Dermis blood vessel endothelial cell (primary cell): ENCODE results near the gene ANHX. TPM values are rescaled to one million over a fixed set of nuclear protein-coding genes. Genes with fewer than 3 reads are reported as not detected.
"Not testable (repeated sequence)": the region's sequence is repeated elsewhere in the genome, so short reads cannot be mapped to it uniquely, and the experiment has no call there.

Experiments used
- DNase-seq: peaks from one replicate; pipeline ENCODE4 v3.0.0; 2010
- total RNA-seq: library from RNA; depleted of rRNA; stranded (reverse); fragments of >200 nt; gene quantifications from 2 replicates; pipeline ENCODE4 v1.2.3, GENCODE V29; 2014

The ANHX gene
- not detected in 2 replicates for total RNA-seq

DNA sequence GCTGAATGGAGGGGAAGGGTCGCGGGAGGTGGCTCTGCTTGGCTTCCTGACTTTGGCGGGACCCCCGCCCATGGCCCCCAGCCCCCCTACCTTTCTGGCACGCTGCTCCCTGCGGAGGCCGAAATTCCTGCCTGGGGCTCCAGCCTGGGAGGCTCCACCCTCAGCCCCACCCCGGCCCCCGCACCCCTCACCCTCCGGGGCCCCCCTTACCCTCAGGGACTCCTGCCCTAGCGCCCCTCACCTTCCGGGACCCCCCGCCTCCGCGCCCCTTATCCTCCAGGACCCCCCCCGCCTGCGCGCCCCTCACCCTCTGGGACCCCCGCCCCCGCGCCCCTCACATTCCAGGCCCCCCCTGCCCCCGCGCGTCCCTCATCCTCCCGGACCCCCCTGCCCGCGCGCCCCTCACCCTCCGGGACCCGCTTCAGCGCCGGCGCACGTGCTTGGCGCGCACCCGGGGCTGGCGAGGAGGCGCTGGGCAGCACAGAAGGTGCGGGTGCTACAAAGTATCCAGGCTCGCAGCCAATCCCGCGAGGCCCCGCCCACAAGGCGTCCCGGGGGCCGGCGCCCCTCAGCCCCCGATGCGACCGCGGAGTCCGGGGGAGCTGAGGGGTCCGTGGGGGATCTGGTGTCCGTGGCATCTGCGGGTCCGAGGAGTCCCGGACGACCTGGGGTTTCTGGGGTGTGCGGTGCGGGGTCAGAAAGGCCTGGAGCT is at the start of gene ANHX:
Gene ANHX, minus strand, starts transcription at position 477 of the 712 bp plus-strand sequence. CDS start 1,521 bp downstream, outside the sequence.
- DNase-seq, result no peak

DNA sequence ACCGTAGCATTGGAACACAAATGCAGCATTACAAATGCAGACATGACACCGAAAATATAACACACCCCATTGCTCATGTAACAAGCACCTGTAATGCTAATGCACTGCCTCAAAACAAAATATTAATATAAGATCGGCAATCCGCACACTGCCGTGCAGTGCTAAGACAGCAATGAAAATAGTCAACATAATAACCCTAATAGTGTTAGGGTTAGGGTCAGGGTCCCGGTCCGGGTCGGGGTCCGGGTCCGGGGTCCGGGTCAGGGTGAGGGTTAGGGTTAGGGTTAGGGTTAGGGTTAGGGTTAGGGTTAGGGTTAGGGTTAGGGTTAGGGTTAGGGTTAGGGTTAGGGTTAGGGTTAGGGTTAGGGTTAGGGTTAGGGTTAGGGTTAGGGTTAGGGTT is 29.0 kb upstream of the ANHX start:
- DNase-seq, result not testable (repeated sequence)

DNA sequence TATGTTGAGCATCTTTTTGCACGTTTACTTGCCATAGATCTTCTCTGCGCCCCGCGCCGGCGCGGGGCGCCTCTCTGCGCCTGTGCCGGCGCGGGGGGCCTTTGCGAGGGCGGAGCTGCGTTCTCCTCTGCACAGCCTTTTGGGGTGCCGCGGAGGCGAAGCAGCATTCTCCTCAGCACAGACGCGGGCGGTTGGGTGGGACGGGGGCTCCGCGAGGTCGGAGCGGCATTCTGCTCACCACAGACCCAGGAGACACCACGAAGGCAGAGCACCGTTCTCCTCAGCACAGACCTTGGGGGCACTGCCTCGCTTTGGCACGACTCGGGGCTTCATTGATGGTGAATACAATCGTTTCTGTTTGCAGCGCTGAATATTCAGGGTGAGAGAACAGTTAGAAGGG is 28.5 kb upstream of the ANHX start:
- no peak for DNase-seq

DNA sequence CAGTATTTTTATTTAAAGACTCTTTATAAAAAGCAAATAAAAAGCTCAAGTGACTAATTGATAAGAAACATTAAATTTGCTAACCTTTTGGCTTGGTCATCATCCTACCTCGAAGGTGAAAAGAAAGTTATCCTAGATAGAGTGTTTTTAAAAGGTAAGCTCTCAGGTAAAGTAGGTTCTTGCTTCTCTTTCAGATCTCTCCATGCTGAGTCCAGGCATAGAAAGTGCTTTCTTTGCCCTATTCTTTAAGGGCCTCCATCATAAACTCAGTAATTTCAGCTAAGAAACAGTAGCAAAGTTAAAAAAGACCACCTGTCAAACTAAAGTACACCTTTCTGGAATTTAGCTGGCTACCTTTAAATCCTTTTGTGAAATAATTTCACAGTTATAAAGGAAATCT is 20.6 kb upstream of the ANHX start:
- no peak for DNase-seq

DNA sequence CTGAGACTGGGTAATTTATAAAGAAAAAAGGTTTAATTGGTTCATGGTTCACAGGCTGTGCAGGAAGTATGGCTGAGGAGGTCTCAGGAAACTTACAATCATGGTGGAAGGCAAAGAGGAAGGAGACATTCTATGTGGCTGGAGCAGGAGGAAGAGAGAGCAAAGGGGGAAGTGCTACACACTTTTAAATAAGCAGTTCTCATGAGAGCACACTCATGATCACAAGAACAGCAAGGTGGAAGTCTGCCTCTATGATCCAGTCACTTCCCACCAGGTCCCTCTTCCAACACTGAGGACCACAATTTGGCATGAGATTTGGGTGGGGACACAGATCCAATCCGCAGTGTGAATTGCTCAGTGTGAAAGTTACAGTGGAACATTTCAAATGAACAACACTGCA is 20.2 kb upstream of the ANHX start:
- not testable (repeated sequence) for DNase-seq

DNA sequence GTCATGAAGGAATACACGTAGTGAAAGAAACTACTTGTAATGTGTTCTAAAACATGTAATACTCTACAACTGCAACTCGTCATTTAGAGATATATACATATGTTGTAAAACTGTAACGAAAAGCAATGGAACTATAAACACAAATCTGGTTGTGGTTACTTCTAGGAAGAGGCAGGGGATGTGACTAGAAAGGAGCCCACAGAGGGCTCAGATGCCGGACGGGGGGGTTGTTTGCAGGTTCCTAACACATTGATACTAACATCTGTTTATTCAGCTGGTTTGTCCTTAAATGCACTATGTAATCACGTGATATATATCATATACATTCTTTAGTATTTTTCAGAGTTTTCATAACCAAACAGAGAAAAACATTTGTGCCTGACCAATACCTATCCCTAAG is 16.1 kb upstream of the ANHX start:
- no peak for DNase-seq

DNA sequence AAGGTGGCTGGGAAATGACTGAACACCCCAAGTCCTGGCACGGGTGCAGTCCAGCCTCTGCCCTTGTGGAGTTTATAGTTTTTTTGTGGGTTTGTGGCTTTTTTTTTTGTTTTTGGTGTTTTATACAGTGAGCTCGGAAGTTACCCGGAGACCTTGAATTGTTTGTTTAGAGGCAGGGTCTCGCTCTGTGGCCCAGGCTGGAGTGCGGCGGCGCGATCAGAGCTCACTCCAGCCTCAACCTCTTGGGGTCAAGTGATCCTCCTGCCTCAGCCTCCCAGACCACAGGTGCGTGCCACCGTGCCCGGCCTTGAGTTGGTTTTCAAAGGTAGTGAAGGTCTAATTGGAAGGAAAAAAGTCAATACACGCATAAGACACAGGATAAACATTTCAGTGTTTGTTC is 879 bp upstream of the ANHX start:
- no peak for DNase-seq

DNA sequence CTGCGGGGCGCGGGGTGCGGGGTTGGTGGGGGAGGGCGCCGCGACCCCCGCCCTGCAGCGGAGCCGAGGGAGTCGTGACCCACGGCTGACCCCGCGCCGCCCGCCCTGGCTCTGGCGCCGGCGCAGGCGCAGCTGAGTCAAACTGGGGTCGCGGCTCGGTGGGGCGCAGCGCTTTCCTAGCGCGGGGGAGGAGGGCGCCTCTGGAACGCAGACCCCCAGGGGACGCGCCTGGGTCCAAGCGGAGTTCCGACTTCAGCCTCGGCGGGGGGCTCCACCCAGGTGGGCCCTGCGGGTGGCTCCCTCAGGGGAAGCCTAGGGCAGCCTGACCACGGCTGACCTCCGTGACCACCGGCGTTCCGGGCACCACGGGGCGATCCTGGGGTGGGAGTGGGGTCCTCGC is 467 bp upstream of the ANHX start:
- DNase-seq, result no peak

DNA sequence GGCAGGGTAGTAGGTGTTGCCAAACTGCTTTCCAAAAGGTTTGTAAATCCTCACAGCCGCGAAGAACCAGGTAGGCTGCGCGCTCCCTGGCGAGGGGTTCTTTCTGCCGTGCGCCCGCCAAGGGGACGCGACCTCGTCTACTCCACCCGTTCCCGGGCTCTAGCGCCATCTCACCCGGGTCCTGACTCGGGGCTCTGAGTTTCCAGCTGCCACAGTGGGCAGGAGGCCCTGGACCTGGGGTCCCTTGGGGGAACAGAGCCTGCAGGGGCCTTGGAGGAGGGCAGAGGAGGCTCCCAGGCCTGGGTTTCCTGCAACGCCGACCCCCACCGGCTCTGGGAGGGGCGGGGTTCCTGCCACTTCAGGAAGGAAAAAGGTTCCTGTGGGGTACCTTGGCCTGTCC is 706 bp downstream of the ANHX start:
- DNase-seq, result no peak

DNA sequence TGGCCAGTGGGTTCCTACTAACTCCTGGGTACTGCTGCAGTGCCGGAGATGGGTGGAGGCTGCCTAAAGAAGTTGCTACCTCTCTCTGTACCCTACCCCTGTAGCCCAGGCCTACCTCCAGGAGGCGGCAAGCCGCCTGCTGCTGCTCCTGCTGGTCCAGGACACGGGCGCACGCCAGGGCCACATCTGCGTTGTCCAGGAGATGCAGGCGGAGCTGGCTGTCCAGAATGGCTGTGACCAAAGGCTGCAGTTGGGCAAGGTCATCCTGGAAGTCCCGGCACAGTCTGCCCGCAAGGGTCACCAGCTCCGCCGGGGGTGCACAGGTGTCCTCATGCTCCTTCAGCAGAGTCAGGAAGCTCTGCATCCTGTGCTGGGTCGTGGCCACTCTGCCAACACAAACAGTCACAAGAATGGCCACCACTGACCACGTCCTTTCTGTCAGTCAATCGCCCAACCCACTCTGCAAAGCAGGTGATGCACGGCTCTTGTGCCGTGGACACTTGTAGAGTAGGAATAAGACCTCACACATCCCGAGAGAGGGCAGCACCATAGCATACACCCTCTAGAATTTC is 1.6 kb downstream of the ANHX start:
- DNase-seq, result no peak

DNA sequence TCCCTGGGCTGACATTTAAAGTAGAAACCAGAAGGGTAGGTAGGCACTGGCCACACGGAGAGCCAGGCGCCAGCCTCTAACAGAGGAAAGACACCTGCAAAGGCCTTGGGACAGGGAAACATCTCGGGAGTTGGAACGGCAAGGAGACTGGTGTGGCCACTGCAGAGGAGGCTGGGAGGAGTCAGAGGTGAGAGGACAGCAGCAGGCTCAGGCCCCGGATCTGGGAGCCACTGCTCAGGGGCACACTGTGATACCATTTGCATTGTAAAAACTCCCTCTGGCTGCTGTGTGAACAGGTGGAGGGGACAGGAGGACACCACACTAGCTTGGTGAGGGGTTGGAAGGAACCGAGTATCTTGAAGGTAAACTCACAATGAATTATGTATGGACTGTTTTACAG is 2.7 kb downstream of the ANHX start:
- no peak for DNase-seq

DNA sequence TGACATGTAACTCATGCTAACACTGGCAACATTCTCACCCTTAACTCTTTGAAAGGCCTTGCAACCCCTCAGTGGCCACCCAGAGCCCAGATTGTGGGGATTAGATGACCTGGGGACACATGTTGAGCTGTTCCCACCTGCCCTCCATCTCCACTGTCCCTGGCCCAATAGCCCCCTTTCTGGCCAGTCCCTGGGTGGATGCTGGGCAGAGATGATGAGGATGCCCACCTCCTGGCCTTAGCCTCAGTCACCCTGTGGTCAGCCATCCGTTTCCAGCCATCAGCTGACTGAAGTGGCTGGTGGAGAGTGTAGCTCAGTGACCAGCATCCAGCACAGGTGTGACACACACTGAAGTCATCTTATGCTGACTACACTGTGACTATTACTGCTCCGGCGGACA is 4.7 kb downstream of the ANHX start:
- DNase-seq, result no peak

DNA sequence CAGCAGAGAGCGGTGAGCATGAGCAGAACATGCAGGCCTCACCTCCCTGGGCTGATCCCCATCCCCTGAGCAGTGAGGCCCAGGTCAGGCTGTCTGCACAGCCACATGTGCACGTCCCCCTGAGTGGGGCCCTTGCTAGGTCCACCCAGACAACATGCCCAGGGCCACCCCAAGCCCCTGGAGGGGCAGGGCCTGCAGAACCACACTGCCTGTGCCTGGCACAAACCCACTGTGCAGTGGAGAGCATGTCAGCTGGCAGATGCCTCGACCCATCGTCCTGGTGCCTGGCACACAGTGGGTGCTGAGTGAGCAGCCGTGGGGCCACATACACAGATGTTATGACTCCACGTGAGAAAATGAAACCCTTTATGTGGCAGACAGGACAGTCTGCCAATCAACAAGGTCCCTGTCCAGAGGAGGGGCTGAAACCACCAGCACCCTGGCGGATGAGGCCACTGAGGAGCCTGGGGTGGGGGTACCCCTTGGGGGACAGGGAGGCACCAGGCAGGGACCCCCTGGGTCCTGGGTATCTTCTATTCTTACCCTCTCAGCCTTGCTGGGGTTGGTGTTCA is 8.3 kb downstream of the ANHX start:
- no peak for DNase-seq

DNA sequence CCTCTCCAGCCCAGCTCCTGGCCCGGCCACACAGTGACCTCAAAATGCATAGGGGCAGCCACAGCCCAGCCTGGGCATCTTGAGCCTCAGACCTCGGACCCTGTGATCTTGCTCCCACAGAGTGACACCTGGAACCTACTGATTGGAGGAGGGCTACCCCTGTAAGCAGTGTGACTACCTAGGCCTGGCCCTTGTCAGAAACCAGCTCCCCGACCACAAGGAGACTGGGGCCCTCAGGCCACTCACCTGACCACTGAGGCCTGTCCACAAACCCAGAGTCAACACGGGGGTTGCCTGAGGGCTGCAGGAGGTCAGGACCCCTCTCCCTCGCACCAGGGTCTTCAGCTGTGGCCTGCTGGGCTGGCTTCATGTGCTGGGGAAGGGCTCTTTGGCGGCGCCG is 9.0 kb downstream of the ANHX start:
- DNase-seq, result no peak

DNA sequence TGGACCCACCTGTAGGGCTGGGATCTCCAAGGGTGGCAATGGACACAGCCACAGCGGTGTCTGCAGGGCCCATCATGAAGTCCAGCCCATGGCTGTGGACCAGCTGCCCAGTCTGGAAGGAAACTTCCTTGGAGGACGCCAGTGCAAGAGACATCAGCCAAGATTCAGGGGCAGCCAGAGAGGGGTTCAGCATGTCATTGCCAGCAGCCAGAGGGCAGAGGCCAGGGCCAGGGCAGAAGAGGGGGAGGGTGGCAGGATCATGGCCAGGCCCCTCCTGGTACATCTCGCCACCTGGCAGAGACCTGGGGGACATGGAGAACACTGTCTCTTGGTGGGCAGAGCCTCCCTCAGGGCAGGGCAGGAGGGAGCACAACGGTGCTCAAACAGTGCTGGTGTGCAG is 10.2 kb downstream of the ANHX start:
- DNase-seq, result no peak

DNA sequence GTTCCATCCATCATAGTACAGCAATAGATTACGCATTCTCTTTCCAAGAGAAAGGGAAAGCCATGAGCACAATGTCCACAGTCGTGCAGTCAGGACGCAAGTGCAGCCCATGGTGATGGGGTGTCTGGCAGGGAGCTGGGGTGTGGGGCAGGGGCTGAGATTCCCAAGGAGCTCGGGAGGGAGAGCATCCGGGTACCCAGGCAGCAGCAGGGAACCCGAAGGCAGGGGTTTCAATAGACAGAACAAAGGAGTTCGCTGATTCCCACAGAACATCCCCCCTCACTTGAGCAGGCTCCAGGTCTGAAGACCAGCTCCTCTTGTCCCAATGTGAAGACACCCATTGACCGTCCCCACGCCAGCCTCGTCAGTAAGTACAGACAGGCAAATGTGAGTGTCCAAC is 13.5 kb downstream of the ANHX start:
- no peak for DNase-seq

DNA sequence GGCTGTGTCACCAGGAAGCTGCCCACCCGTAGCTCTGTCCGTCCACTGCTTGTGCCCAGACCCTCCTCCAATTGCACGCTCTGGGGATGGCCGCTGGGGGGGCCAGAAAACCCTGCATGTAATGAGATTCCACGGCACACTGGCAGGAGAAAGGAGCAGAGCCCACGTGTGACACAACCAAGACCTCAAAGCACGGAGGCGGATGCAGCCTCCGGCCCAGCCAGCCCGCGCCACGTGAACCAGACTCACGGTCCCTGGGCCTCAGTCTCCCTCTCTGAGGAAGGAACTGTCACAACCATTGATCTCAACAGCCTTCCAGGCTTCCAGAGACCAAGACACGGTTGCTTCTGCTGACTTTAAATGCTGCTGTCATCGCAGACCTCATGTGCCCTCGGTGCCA is 14.4 kb downstream of the ANHX start:
- no peak for DNase-seq

DNA sequence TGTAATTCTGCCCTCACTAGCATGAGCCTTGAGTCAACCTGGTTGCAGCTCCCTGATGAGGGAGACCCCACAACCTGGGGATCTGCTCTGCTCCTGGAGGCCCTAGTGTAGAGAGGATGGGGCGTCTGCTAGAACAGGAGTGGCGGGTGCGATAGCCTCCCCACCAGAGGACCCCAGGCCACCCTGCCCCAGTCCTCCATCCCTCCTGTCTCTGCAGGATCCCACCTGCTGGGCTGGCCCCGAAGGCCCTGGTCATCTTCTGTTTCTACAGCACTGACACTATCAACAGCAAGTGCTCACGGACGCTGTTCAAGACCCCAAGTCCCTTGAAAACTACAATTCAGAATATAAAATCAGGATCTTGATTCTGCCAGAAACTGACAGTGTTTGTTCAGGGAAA is 15.2 kb downstream of the ANHX start:
- DNase-seq, result no peak

DNA sequence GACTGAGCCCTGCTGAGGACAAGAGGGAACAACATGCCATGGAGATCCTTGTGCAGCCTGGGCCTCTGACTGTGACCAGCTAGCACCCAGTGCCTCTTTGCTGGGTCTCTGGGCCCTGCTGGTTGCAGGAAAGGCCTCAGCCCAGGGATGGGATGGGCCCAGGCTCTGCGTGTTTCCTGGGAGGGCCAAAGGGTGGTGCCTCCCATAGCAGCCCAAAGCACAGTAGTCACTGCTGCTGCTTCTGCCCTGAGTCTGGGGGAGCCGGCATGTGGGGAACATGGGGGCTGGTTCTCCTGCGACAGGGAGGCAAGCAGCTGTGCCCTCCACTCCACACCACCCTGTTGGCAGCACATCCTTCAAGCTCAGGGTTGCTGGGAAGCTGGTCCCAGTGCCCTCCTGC is 18.5 kb downstream of the ANHX start:
- no peak for DNase-seq

DNA sequence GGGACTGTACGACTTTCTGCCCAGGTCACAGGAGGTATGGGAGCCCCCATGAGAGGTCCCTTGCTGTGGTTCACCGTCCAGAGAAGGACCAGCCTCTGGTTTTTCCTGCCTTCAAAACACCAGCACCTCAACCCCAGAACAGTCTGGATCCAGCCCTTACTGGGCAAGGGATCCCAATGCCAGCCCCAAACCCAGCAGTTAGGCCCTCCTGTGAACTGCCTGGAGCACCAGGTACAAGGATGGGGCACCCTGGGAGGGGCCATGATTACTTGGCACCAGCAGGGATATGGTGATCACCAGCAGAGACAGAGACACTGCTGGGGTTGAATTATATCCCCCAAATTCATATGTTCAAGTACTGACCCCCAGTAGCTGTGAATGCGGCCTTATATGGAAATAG is 20.0 kb downstream of the ANHX start:
- no peak for DNase-seq

DNA sequence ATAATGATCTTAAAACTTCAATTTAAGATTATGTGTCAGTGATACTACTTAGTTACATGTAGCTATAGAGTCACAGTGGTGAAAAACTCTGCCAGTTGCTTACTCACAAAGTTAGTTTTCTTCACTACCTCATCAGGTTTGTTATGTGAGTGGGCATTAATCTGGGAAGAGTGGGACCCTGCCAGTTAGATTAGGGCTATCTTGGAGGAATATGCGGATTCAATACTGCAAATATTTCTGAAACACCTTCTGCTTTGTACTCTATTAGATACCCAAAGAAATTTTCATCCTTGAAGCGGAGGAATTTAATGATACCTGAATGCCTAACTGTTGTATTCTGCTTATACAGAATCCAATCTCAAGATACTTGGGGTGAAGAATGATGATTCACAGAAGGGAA is 29.3 kb downstream of the ANHX start:
- no peak for DNase-seq

DNA sequence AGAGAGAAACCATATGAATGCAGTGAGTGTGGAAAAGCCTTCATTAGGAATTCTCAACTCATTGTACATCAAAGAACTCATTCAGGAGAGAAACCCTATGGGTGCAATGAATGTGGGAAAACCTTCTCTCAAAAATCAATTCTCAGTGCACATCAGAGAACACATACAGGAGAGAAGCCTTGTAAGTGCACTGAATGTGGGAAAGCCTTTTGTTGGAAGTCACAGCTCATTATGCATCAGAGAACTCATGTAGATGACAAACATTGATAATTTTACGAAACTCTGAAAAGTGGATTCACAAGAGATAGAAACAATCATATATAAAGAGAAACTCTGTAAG is 31.4 kb downstream of the ANHX start:
- DNase-seq, result no peak

DNA sequence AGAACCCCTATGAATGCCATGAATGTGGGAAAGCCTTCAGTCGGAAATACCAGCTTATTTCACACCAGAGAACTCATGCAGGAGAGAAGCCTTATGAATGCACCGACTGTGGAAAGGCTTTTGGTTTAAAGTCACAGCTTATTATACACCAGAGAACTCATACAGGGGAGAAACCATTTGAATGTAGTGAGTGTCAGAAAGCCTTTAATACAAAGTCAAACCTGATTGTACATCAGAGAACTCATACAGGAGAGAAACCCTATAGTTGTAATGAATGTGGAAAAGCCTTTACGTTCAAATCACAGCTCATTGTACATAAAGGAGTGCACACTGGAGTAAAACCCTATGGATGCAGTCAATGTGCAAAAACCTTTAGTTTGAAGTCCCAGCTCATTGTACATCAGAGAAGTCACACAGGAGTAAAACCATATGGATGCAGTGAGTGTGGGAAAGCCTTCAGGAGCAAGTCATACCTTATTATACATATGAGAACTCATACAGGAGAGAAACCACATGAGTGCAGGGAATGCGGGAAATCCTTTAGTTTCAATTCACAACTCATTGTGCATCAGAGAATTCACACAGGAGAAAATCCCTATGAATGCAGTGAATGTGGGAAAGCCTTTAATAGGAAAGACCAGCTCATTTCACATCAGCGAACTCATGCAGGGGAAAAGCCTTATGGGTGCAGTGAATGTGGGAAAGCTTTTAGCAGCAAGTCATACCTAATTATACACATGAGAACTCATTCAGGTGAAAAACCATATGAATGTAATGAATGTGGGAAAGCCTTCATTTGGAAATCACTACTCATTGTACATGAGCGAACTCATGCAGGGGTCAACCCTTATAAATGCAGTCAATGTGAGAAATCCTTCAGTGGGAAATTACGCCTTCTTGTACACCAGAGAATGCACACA is 32.1 kb downstream of the ANHX start:
- DNase-seq, result peak; percentile 23
